Measurements from ENCODE around the gene GMEB2. TPM values are rescaled to one million over a fixed set of nuclear protein-coding genes. Genes with fewer than 3 reads are reported as not detected.

GMEB2 gene
- total RNA-seq, 2 donors from 2014 or later = 11.5 to 14.8 TPM

DNA sequence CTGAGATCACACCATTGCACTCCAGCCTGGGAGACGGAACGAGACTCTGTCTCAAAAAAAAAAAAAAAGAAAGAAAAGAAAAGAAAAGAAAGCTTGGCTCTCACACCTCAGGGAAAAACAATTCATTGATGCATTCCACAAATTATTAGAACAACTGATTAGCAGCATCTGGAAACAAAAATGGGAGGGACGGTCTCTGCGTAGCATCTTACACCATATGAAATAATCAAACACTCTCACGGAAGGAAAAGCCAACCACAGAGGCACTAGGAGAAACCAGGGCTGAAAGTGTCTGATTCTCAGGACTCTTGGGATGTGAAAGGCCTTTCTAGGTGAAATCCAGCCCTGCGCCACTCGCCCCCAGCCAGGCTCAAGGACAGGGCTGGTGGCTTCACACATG is 50.6 kb downstream of the GMEB2 start:
- no peak for DNase-seq
- no peak overlapping the region for H3K27ac ChIP-seq
- no peak overlapping the region for H3K4me3 ChIP-seq
- TF ChIP-seq, protein P1, sequence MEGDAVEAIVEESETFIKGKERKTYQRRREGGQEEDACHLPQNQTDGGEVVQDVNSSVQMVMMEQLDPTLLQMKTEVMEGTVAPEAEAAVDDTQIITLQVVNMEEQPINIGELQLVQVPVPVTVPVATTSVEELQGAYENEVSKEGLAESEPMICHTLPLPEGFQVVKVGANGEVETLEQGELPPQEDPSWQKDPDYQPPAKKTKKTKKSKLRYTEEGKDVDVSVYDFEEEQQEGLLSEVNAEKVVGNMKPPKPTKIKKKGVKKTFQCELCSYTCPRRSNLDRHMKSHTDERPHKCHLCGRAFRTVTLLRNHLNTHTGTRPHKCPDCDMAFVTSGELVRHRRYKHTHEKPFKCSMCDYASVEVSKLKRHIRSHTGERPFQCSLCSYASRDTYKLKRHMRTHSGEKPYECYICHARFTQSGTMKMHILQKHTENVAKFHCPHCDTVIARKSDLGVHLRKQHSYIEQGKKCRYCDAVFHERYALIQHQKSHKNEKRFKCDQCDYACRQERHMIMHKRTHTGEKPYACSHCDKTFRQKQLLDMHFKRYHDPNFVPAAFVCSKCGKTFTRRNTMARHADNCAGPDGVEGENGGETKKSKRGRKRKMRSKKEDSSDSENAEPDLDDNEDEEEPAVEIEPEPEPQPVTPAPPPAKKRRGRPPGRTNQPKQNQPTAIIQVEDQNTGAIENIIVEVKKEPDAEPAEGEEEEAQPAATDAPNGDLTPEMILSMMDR (IDR thresholded peaks at IDR 0.05) = no peak
- no peaks in the 10 kb centered on the region for H3K27me3 ChIP-seq
- intact Hi-C loops (cut with DNase I) = no loop called here
- H3K9me3 ChIP-seq = no peaks in the 10 kb centered on the region
- peaks cover 9% of the 10 kb centered on the region for H3K4me1 ChIP-seq
- no peak overlapping the region for H3K9ac ChIP-seq (ENCODE audit: low read depth in 2 of 2, low read length in 2 of 2)
- H3K36me3 ChIP-seq = no peaks in the 10 kb centered on the region

DNA sequence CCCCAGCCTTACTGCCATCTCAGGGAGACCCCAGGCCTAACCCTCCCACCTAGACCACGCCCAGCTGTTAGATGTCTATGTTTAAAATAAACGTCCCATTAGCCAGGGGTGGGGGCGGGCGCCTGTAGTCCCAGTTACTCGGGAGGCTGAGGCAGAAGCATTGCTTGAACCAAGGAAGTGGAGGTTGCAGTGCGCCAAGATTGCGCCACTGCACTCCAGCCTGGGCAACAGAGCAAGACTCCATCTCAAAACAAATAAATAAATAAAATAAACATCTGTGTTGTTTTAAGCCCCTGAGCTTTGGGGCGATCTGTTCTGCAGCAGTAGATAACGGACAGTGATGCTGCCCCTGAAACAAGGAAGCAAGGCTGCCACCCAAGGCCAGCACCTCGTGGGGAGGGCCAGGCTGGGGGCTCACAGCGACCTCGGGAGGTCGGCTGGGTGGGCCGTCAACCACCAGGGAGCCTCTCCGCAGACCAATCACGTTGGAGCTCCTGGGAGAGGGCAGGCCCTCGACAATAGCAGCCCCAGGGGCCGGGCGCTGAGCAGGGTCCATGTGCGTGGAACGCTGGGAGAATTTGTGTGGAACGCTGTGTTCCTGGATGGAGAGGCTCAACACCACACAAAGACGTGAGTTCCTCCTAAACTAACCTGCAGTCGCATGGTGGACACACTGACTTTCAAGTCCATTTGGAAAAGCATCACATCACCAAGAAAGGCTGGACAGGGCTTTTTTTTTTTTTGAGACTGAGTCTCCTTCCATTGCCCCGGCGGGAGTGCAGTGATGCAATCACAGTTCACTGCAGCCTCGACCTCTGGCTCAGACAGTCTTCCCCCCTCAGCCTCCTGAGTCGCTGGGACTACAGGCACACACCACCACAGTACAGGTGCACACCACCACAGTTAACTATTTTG is 51.8 kb downstream of the GMEB2 start:
- H3K27ac ChIP-seq = no peak overlapping the region
- intact Hi-C loops (cut with DNase I) = no loop called here
- no peak overlapping the region for H3K4me3 ChIP-seq

DNA sequence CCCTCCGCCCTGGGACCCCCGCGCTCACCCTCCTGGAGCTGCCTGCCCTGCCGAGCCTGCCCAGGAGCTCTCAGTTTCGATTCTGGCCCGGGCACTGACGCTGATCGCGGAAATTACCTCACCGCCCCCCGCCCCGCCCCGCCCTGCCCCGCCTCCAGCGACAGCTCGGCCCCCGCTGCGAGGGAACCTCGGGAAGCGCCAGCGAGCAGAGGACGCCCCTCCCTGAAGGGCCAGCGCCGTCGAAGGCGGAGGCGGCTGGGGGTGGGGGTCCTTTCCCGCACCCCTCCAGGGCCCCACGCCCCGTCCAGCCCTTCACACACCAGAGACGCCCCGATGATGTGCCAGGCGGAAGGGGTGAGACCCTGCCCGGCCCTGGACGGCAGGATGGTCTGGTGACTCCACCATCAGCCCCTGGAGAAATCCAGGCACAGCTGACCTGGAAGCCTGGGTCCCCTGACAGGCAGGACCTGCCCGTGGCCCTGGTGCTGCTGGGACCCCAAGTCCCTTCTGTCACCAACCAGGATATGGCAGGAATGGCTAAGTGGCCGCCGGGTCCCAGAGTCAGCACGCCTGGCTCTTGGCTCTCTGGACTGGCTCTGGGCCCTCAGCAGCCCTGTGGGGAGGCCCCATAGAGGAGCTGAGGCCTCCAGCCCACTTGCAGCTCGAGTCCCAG is 52.6 kb downstream of the GMEB2 start, which contains the start of gene HELZ2:
HELZ2 (minus strand) TSS at position 84 of the 673 bp plus-strand sequence. CDS start 1,854 bp downstream, outside the sequence.
- Histone ChIP-seq H3K9ac (ENCODE audit: low read depth in 2 of 2, low read length in 2 of 2) (peak within 1 kb of the TSS; percentile 76 to 86), H3K4me1 (peaks cover 9% of the 10 kb centered on the region), H3K36me3 (no peaks in the 10 kb centered on the region), H3K27me3 (no peaks in the 10 kb centered on the region), H3K4me3 (peak within 1 kb of the TSS; percentile 79), H3K27ac (peak within 1 kb of the TSS; percentile 64), H3K9me3 (no peaks in the 10 kb centered on the region)
- DNase-seq = peak; percentile 86
- TF ChIP-seq, protein P1 (IDR thresholded peaks at IDR 0.05) = no peak
- intact Hi-C loops (cut with DNase I) = no loop called here

More for the DNA sequence above, 51.8 kb downstream of the GMEB2 start:
- no peak for DNase-seq
- peaks cover 9% of the 10 kb centered on the region for H3K4me1 ChIP-seq
- TF ChIP-seq, protein P1 (IDR thresholded peaks at IDR 0.05) = no peak
- H3K9ac ChIP-seq (ENCODE audit: low read depth in 2 of 2, low read length in 2 of 2) = peak overlapping the region in 1 of 2 donors; percentile 78
- no peaks in the 10 kb centered on the region for H3K27me3 ChIP-seq
- no peaks in the 10 kb centered on the region for H3K9me3 ChIP-seq
- H3K36me3 ChIP-seq = no peaks in the 10 kb centered on the region

DNA sequence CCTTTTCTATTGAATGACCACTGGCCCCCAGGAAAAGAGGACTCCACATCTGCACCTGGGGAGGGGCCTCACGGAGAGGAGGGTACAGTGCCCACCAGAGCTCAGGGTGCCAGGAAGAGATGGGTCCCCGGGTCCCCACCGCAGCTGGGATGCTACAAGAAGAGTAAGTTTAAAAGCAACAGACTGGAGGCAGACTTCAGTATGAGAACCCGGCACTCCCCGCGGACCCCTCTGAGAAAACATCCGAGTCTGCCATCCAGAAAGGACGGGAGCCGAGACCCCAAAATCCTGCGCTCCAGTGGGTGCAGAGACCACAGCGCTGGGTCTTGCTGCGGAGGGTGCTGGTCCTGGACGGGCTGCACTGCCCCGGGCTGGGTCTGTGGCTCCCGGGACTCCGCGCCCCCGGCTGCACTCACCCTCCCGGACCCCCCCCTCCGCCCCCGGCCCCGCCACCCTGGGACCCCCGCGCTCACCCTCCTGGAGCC is 53.2 kb downstream of the GMEB2 start:
- no peak for DNase-seq
- intact Hi-C loops (cut with DNase I) = no loop called here
- peak overlapping the region; percentile 64 for H3K27ac ChIP-seq

More for the DNA sequence above, 53.2 kb downstream of the GMEB2 start:
- Histone ChIP-seq H3K27me3 (no peaks in the 10 kb centered on the region), H3K4me1 (peaks cover 9% of the 10 kb centered on the region), H3K36me3 (no peaks in the 10 kb centered on the region), H3K9ac (ENCODE audit: low read depth in 2 of 2, low read length in 2 of 2) (peak overlapping the region; percentile 76 to 86), H3K4me3 (peak overlapping the region; percentile 79), H3K9me3 (no peaks in the 10 kb centered on the region)
- TF ChIP-seq, protein P1 (IDR thresholded peaks at IDR 0.05) = no peak

All from colonic mucosa (tissue), 4 donors.